DOHH2 (cell line): ENCODE measurements around the gene CTAGE6.
"Not testable (repeated sequence)": the region's sequence is repeated elsewhere in the genome, so short reads cannot be mapped to it uniquely, and the experiment has no call there.

ENCODE experiments used
- H3F3A ChIP-seq: fragments of 200-600 bp; sonication (generic), shearing (Covaris generic); 2 replicates; pipeline ENCODE4 v1.6.0; 2016; ENCODE audit warnings: antibody characterized with exemption, mild to moderate bottlenecking; ENCODE audit not compliant: control insufficient read depth, insufficient read depth
- H3K27ac ChIP-seq: fragments of 200-600 bp; sonication (generic); 2 replicates; pipeline ENCODE4 v1.5.1; 2014; ENCODE audit warnings: low read depth, mild to moderate bottlenecking, low read length, moderate library complexity
- H3K27me3 ChIP-seq: fragments of 200-600 bp; sonication (generic); 2 replicates; pipeline ENCODE4 v1.6.1; 2014; ENCODE audit warnings: mild to moderate bottlenecking, low read length, mixed read lengths; ENCODE audit not compliant: control insufficient read depth
- H3K36me3 ChIP-seq: fragments of 200-600 bp; sonication (generic); 2 replicates; pipeline ENCODE4 v1.6.1; 2014; ENCODE audit warnings: mild to moderate bottlenecking, low read length, moderate library complexity, mixed read lengths; ENCODE audit not compliant: control insufficient read depth
- H3K4me1 ChIP-seq: fragments of 200-600 bp; sonication (generic); 2 replicates; pipeline ENCODE4 v1.6.1; 2014; ENCODE audit warnings: mild to moderate bottlenecking, low read length, mixed read lengths; ENCODE audit not compliant: control insufficient read depth
- H3K4me2 ChIP-seq: fragments of 200-600 bp; sonication (generic); 2 replicates; pipeline ENCODE4 v1.6.0; 2014; ENCODE audit warnings: mild to moderate bottlenecking, low read length, moderate library complexity
- H3K4me3 ChIP-seq: fragments of 200-600 bp; sonication (generic); 2 replicates; pipeline ENCODE4 v1.5.1; 2014; ENCODE audit warnings: mild to moderate bottlenecking, low read length, mixed read lengths
- H3K79me2 ChIP-seq: fragments of 200-600 bp; sonication (generic); 2 replicates; pipeline ENCODE4 v1.6.1; 2014; ENCODE audit warnings: mild to moderate bottlenecking, low read length, mixed read lengths; ENCODE audit not compliant: control insufficient read depth
- H3K9me2 ChIP-seq: fragments of 200-600 bp; sonication (generic); replicated peaks from 2 replicates; pipeline ENCODE4 v1.6.1; 2014; ENCODE audit warnings: mild to moderate bottlenecking, low read length, mixed read lengths; ENCODE audit not compliant: control insufficient read depth
- H3K9me3 ChIP-seq: fragments of 200-600 bp; sonication (generic); 2 replicates; pipeline ENCODE4 v1.6.1; 2014; ENCODE audit warnings: antibody characterized with exemption, low read length, mixed read lengths; ENCODE audit not compliant: control insufficient read depth, insufficient read depth
- H4K20me1 ChIP-seq: fragments of 200-600 bp; sonication (generic); 2 replicates; pipeline ENCODE4 v1.6.0; 2014; ENCODE audit warnings: low read depth, mild to moderate bottlenecking, antibody characterized with exemption, low read length, moderate library complexity; ENCODE audit not compliant: control insufficient read depth, insufficient read depth
- TF ChIP-seq, protein P1 (sequence below): fragments of 200-600 bp; sonication (generic); IDR thresholded peaks from one replicate; pipeline ENCODE4 v1.5.1; 2014; ENCODE audit warnings: antibody characterized with exemption, mild to moderate bottlenecking, low read depth, low read length; ENCODE audit not compliant: poor library complexity, severe bottlenecking

The CTAGE6 gene

DNA sequence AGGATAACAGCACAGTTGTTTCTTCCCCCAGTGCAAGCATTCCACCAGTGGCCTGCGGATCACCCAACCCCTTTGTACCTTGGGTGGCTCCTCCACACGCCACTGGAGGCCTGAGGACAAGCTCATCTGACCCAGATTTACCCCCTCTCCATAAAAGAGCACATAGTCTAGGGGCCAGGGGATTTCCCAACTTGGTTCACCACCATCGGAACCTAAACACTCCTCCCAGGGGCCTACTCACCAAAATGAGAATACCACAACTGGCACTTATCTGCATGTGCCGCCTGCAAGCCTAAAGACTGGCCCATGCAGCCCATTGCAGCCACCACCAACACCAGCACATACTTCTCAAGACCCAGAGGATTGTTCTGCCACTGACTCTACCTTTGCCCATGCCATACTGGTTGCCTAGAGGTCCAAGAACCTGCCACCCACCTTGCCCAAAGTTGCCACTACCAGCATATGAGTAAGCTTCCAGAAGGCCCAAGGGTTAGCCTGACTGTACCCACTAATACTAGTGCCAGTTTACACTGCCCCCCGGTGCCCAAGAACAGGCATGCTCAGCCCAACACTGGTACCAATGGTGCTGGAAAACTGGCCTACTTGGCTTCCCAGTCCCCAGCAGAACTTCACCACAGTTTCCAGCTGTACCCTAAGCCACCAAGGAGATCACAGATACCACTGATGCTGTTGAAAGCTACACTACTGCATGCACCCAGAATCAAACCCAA lies 15.4 kb upstream of the CTAGE6 start:
- not testable (repeated sequence) for H3K4me1 ChIP-seq, H3K4me2 ChIP-seq, H3K4me3 ChIP-seq, H3K27me3 ChIP-seq, H3K9me3 ChIP-seq, H3K9me2 ChIP-seq, H3K36me3 ChIP-seq, H4K20me1 ChIP-seq, H3F3A ChIP-seq, H3K79me2 ChIP-seq, H3K27ac ChIP-seq

DNA sequence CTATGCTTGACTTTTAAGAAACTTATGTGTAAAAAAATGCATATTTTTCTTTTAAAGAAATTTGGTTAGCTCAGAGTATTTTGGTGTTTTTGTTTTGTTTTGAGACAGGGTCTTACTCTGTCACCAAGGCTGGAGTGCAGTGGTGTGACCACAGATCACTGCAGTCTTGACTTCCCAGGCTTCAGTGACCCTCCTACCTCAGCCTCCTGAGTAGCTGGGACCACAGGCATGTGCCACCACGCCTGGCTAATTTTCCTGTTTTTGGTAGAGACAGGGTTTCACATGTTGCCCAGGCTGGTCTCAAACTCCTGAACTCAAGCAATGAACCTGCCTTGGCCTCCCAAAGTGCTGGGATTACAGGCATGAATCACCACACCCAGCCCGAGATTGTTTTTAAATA lies 10.0 kb upstream of the CTAGE6 start:
- not testable (repeated sequence) for H3K79me2 ChIP-seq, H3F3A ChIP-seq, H3K4me2 ChIP-seq, H3K9me3 ChIP-seq, H3K4me1 ChIP-seq, H3K27me3 ChIP-seq, H3K27ac ChIP-seq, H4K20me1 ChIP-seq, H3K36me3 ChIP-seq, H3K4me3 ChIP-seq, H3K9me2 ChIP-seq

DNA sequence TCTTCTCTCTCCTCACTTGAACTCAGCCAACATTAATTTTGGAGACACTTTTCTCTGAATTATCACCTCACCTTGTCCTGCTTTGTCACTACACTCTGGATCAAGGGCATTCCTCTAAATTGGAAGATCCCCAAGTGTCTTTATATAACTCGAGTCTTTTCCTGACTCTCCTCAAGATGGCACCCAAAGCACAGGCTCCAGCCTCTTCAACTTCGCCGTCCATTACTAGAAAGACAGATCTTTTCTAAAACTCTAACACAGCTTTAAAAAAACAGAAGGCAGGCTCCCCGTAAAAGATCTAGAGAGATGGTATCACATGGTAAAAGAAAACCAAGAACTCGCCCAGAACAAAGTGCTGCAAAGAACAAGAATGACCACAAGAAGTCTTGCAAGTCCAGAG lies 8.2 kb upstream of the CTAGE6 start:
- not testable (repeated sequence) for H3K27me3 ChIP-seq, H3F3A ChIP-seq, H3K9me2 ChIP-seq, H3K79me2 ChIP-seq, H3K27ac ChIP-seq, H3K36me3 ChIP-seq, H3K4me2 ChIP-seq, H3K9me3 ChIP-seq, H3K4me3 ChIP-seq, H4K20me1 ChIP-seq, H3K4me1 ChIP-seq

DNA sequence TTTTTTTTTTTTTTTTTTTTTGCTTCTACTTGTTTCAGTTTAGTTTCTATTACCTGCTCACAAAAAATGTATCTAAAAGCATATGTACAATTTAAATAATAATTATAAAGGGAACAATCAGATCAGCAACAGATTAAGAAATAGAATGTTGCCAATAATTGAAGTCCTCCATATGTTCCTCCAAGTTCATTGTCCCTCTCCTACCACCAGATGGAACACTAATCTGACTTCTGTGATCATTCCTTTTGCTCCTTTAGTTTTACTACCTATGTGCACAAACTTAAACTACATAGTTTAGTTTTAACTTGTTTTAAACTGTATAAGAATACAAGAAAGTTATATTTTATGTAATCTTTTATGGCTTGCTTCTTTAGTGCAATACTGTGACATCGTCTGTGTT lies 5.6 kb upstream of the CTAGE6 start:
- H3K9me3 ChIP-seq, H3K36me3 ChIP-seq, H3K27ac ChIP-seq, H3K27me3 ChIP-seq, H3F3A ChIP-seq, H3K9me2 ChIP-seq, H3K79me2 ChIP-seq, H3K4me3 ChIP-seq, H4K20me1 ChIP-seq, H3K4me1 ChIP-seq, H3K4me2 ChIP-seq: not testable (repeated sequence)

DNA sequence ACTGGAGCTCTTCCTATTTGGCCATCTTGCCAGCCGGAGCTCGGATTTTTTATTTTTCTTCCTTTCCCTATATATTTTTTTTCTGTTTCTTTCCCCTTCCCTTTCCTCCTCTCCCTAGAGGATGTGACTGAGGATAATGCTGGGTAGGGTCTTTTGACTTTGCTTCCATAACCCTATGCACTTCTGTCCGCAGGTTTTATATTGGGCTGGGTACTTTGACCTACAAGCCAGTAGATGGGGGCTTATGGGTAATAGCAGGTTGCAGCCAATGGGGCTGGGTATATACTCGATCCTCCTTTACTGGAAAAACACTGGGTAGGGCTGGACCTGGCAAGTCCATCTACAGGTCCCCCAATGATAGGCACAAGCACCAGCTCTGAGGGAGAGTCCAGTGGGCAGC lies 12.2 kb downstream of the CTAGE6 start:
- not testable (repeated sequence) for H3K4me3 ChIP-seq, H3K27ac ChIP-seq, H4K20me1 ChIP-seq, H3K4me1 ChIP-seq, H3K9me3 ChIP-seq, H3F3A ChIP-seq, H3K79me2 ChIP-seq, H3K4me2 ChIP-seq, H3K27me3 ChIP-seq, H3K36me3 ChIP-seq, H3K9me2 ChIP-seq

DNA sequence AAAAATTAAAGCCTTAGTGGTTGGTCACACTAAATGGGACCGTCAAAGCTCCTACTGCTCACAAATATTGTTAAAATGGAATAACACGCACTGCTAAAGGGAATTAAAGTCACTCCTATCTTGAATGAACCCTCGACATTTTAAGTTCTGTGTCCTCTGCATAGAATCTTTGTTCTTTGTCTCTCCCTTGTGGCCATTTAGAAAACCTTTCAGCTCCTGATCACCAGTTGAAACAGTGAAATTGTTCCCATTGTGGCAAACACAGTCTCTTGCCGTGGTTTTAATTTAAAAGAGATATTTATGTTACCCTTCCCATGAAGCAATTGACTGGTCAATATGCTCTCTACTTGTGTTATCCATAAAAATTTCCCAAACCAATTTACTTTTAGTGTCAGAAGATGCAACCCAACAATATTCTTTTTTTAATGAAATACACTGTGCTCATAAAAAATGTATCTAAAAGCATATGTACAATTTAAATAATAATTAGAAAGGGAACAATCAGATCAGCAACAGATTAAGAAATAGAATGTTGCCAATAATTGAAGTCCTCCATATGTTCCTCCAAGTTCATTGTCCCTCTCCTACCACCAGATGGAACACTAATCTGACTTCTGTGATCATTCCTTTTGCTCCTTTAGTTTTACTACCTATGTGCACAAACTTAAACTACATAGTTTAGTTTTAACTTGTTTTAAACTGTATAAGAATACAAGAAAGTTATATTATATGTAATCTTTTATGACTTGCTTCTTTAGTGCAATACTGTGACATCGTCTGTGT lies 20.3 kb downstream of the CTAGE6 start:
- not testable (repeated sequence) for H4K20me1 ChIP-seq, H3K4me3 ChIP-seq, H3K9me2 ChIP-seq, H3K27ac ChIP-seq, H3K27me3 ChIP-seq, H3K4me2 ChIP-seq, H3K4me1 ChIP-seq, H3K9me3 ChIP-seq, H3K36me3 ChIP-seq, H3F3A ChIP-seq, H3K79me2 ChIP-seq
- TF ChIP-seq, protein P1, sequence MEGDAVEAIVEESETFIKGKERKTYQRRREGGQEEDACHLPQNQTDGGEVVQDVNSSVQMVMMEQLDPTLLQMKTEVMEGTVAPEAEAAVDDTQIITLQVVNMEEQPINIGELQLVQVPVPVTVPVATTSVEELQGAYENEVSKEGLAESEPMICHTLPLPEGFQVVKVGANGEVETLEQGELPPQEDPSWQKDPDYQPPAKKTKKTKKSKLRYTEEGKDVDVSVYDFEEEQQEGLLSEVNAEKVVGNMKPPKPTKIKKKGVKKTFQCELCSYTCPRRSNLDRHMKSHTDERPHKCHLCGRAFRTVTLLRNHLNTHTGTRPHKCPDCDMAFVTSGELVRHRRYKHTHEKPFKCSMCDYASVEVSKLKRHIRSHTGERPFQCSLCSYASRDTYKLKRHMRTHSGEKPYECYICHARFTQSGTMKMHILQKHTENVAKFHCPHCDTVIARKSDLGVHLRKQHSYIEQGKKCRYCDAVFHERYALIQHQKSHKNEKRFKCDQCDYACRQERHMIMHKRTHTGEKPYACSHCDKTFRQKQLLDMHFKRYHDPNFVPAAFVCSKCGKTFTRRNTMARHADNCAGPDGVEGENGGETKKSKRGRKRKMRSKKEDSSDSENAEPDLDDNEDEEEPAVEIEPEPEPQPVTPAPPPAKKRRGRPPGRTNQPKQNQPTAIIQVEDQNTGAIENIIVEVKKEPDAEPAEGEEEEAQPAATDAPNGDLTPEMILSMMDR: peak; percentile 42
